DOHH2 (cell line): Measurements from ENCODE around the gene COX7A2L.

Experiments
- EZH2phosphoT487 ChIP-seq: fragments of 200-600 bp; sonication (generic); IDR thresholded peaks from 2 replicates; pipeline ENCODE4 v1.6.1; 2017; ENCODE audit warnings: borderline replicate concordance, mild to moderate bottlenecking, antibody characterized with exemption, low read length, moderate library complexity, mixed read lengths
- TF ChIP-seq, protein P1 (sequence below): fragments of 200-600 bp; sonication (generic); IDR thresholded peaks from one replicate; pipeline ENCODE4 v1.5.1; 2014; ENCODE audit warnings: antibody characterized with exemption, mild to moderate bottlenecking, low read depth, low read length; ENCODE audit not compliant: poor library complexity, severe bottlenecking

DNA sequence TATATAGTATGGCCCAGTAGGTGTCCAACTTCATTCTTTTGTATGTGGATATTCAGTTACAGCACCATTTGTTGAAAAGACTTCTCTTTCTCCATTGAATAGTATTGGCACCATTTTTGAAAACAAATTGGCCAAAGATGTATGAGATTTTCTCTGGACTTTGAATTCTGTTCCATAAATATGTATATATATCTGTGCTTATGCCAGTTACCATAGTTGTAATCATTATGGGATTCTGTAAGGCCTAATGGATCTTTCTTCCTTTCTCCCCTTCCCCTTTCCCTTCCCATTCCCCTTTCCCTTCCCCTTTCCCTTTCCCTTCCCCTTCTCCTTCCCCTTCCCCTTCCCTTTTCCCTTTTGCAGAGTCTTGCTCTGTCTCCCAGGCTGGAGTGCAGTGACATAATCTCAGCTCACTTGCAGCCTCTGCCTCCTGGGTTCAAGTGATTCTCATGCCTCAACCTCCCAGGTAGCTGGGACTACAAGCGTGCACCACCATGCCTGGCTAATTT lies 51.0 kb downstream of the COX7A2L start:
- TF ChIP-seq, protein P1, sequence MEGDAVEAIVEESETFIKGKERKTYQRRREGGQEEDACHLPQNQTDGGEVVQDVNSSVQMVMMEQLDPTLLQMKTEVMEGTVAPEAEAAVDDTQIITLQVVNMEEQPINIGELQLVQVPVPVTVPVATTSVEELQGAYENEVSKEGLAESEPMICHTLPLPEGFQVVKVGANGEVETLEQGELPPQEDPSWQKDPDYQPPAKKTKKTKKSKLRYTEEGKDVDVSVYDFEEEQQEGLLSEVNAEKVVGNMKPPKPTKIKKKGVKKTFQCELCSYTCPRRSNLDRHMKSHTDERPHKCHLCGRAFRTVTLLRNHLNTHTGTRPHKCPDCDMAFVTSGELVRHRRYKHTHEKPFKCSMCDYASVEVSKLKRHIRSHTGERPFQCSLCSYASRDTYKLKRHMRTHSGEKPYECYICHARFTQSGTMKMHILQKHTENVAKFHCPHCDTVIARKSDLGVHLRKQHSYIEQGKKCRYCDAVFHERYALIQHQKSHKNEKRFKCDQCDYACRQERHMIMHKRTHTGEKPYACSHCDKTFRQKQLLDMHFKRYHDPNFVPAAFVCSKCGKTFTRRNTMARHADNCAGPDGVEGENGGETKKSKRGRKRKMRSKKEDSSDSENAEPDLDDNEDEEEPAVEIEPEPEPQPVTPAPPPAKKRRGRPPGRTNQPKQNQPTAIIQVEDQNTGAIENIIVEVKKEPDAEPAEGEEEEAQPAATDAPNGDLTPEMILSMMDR, result no peak
- no peak for TF ChIP-seq EZH2phosphoT487
